Hepatocyte (in vitro differentiated cells): ENCODE results near the gene PAPPA. TPM values are rescaled to one million over a fixed set of nuclear protein-coding genes. Genes with fewer than 3 reads are reported as not detected.

Experiments
- DNase-seq: peaks from one replicate; pipeline ENCODE4 v3.0.0-alpha.2; 2016; ENCODE audit warnings: low spot score
- H2AFZ ChIP-seq: fragments of 200-600 bp; sonication (generic); 2 replicates; pipeline ENCODE4 v1.6.0; 2016; ENCODE audit warnings: antibody characterized with exemption, mild to moderate bottlenecking
- H3K27ac ChIP-seq: fragments of 200-600 bp; sonication (generic); 2 replicates; pipeline ENCODE4 v1.5.1; 2016; ENCODE audit warnings: mild to moderate bottlenecking
- H3K27me3 ChIP-seq: fragments of 200-600 bp; sonication (generic); 2 replicates; pipeline ENCODE4 v1.6.1; 2016
- H3K36me3 ChIP-seq: fragments of 200-600 bp; sonication (generic); replicated peaks from 2 replicates; pipeline ENCODE4 v1.5.1; 2016; ENCODE audit warnings: low read depth; ENCODE audit not compliant: insufficient read depth
- H3K4me1 ChIP-seq: fragments of 200-600 bp; sonication (generic); 2 replicates; pipeline ENCODE4 v1.5.1; 2016; ENCODE audit warnings: mild to moderate bottlenecking, moderate library complexity; ENCODE audit not compliant: insufficient read depth
- H3K4me2 ChIP-seq: fragments of 200-600 bp; sonication (generic); 2 replicates; pipeline ENCODE4 v1.6.0; 2016
- H3K4me3 ChIP-seq: fragments of 200-600 bp; sonication (generic); 2 replicates; pipeline ENCODE4 v1.5.1; 2016; ENCODE audit warnings: mild to moderate bottlenecking
- H3K79me2 ChIP-seq: fragments of 200-600 bp; sonication (generic); 2 replicates; pipeline ENCODE4 v1.6.0; 2017; ENCODE audit warnings: mild to moderate bottlenecking
- H3K9me2 ChIP-seq: fragments of 200-600 bp; sonication (generic); replicated peaks from 2 replicates; pipeline ENCODE4 v1.6.0; 2017; ENCODE audit warnings: mild to moderate bottlenecking; ENCODE audit not compliant: insufficient read depth
- H3K9me3 ChIP-seq: fragments of 200-600 bp; sonication (generic); 2 replicates; pipeline ENCODE4 v1.5.1; 2016; ENCODE audit warnings: low read depth, mild to moderate bottlenecking
- H4K20me1 ChIP-seq: fragments of 200-600 bp; sonication (generic); 2 replicates; pipeline ENCODE4 v1.6.0; 2016; ENCODE audit warnings: mild to moderate bottlenecking; ENCODE audit not compliant: insufficient read depth, poor library complexity, severe bottlenecking
- EZH2 ChIP-seq: fragments of 200-600 bp; sonication (generic); IDR thresholded peaks from 2 replicates; pipeline ENCODE4 v1.6.1; 2016; ENCODE audit warnings: antibody characterized with exemption, mild to moderate bottlenecking, borderline replicate concordance
- EZH2phosphoT487 ChIP-seq: fragments of 200-600 bp; sonication (generic); IDR thresholded peaks from one replicate; pipeline ENCODE4 v1.6.1; 2018; ENCODE audit warnings: antibody characterized with exemption, mild to moderate bottlenecking, low read depth, moderate library complexity; ENCODE audit not compliant: unreplicated experiment, severe bottlenecking
- WGBS: methylation state at CpG from one replicate; pipeline ENCODE4 v1.1.6; 2016; ENCODE audit warnings: low lambda C conversion rate; ENCODE audit errors: missing lambda C conversion rate; 5-methylcytosine and 5-hydroxymethylcytosine counted together
- polyA plus RNA-seq: library from polyadenylated mRNA; unstranded; fragments of >200 nt; fragmentation: Nextera tagmentation; extraction: Ambion mirVana; gene quantifications from 2 replicates; pipeline ENCODE4 v1.2.1, GENCODE V29; 2016
- total RNA-seq: library from RNA; depleted of rRNA; stranded (reverse); fragments of >200 nt; gene quantifications from 2 replicates; pipeline ENCODE4 v1.2.3, GENCODE V29; 2014
- TF ChIP-seq, protein P1 (sequence below): fragments of 200-600 bp; sonication (generic); IDR thresholded peaks from 2 replicates; pipeline ENCODE4 v1.5.1; 2016; ENCODE audit warnings: antibody characterized with exemption, mild to moderate bottlenecking; ENCODE audit not compliant: poor library complexity

Gene PAPPA
- total and polyA plus RNA-seq, 2 experiments from 2014 or later: 2.8 to 12.3 TPM

GRCh38 chr9:116163293-116164055 lies 9.9 kb downstream of the PAPPA start:
- H3K4me2 ChIP-seq: no peak overlapping the region

DNA sequence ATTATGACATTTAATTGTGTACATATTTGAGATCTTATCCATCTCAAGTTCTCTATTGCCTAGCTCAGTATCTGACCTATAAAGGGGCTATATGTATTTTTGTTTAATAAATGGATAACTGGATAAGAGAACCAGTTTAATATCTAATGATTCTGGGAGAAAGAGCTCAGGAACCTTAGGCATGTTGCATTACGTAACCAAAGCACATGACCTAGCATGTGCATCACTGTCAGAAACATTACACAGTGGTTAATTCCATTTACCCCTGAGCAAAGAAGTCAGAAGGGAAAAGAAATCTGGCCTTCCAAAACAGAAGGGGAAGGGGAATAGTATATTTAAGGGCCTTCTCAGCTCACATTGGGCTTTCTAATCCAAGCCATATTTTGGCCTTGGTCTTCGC lies 12.3 kb downstream of the PAPPA start:
- DNase-seq: no peak
- H3K27me3 ChIP-seq: no peaks in the 10 kb centered on the region
- H3K36me3 ChIP-seq: no peaks in the 10 kb centered on the region
- H3K4me1 ChIP-seq: no peaks in the 10 kb centered on the region
- TF ChIP-seq EZH2: no peak
- no peak for TF ChIP-seq EZH2phosphoT487
- TF ChIP-seq, protein P1, sequence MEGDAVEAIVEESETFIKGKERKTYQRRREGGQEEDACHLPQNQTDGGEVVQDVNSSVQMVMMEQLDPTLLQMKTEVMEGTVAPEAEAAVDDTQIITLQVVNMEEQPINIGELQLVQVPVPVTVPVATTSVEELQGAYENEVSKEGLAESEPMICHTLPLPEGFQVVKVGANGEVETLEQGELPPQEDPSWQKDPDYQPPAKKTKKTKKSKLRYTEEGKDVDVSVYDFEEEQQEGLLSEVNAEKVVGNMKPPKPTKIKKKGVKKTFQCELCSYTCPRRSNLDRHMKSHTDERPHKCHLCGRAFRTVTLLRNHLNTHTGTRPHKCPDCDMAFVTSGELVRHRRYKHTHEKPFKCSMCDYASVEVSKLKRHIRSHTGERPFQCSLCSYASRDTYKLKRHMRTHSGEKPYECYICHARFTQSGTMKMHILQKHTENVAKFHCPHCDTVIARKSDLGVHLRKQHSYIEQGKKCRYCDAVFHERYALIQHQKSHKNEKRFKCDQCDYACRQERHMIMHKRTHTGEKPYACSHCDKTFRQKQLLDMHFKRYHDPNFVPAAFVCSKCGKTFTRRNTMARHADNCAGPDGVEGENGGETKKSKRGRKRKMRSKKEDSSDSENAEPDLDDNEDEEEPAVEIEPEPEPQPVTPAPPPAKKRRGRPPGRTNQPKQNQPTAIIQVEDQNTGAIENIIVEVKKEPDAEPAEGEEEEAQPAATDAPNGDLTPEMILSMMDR: no peak
- no peak overlapping the region for H3K4me3 ChIP-seq
- H3K79me2 ChIP-seq: no peaks in the 10 kb centered on the region
- WGBS: 74% methylated on average over 2 of the region's 2 CpGs
- no peak overlapping the region for H3K4me2 ChIP-seq
- no peak overlapping the region for H2AFZ ChIP-seq
- no peak overlapping the region for H3K27ac ChIP-seq
- H4K20me1 ChIP-seq: no peaks in the 10 kb centered on the region
- no peaks in the 10 kb centered on the region for H3K9me2 ChIP-seq
- H3K9me3 ChIP-seq: no peaks in the 10 kb centered on the region

More at GRCh38 chr9:116163293-116164055, 9.9 kb downstream of the PAPPA start:
- Histone ChIP-seq H2AFZ (no peak overlapping the region), H3K9me2 (no peaks in the 10 kb centered on the region), H3K79me2 (peaks cover 3% of the 10 kb centered on the region), H3K36me3 (no peaks in the 10 kb centered on the region), H3K27ac (no peak overlapping the region), H3K27me3 (peaks cover 1% of the 10 kb centered on the region), H4K20me1 (no peaks in the 10 kb centered on the region), H3K9me3 (no peaks in the 10 kb centered on the region), H3K4me3 (no peak overlapping the region), H3K4me1 (no peaks in the 10 kb centered on the region)
- DNase-seq: no peak
- TF ChIP-seq EZH2 (no peak), EZH2phosphoT487 (no peak)
- TF ChIP-seq, protein P1: peak; percentile 34
- WGBS: 95% methylated on average over 2 of the region's 2 CpGs

- DNase-seq: no peak
- Histone ChIP-seq H3K27ac (no peak overlapping the region), H3K4me1 (no peaks in the 10 kb centered on the region), H3K36me3 (no peaks in the 10 kb centered on the region), H4K20me1 (no peaks in the 10 kb centered on the region), H3K79me2 (no peaks in the 10 kb centered on the region), H3K9me3 (no peaks in the 10 kb centered on the region), H3K9me2 (no peaks in the 10 kb centered on the region), H3K4me2 (no peak overlapping the region), H3K4me3 (no peak overlapping the region), H2AFZ (no peak overlapping the region), H3K27me3 (no peaks in the 10 kb centered on the region)
- WGBS: 83% methylated on average over 1 of the region's 1 CpG
- no peak for TF ChIP-seq EZH2
These were observed 13.1 kb downstream of the PAPPA start for GRCh38 chr9:116166713-116167112.

- Histone ChIP-seq H3K9me3 (no peaks in the 10 kb centered on the region), H3K9me2 (no peaks in the 10 kb centered on the region), H3K4me3 (no peak overlapping the region), H3K79me2 (no peaks in the 10 kb centered on the region), H3K4me1 (no peaks in the 10 kb centered on the region), H4K20me1 (no peaks in the 10 kb centered on the region), H3K27ac (no peak overlapping the region), H3K36me3 (no peaks in the 10 kb centered on the region), H3K27me3 (no peaks in the 10 kb centered on the region), H2AFZ (no peak overlapping the region), H3K4me2 (no peak overlapping the region)
- TF ChIP-seq EZH2 (no peak), EZH2phosphoT487 (no peak)
- TF ChIP-seq, protein P1: no peak
- DNase-seq: no peak
These were observed 14.6 kb downstream of the PAPPA start for GRCh38 chr9:116168231-116168630.
